ENCODE data around the gene PLPPR3.

DNA sequence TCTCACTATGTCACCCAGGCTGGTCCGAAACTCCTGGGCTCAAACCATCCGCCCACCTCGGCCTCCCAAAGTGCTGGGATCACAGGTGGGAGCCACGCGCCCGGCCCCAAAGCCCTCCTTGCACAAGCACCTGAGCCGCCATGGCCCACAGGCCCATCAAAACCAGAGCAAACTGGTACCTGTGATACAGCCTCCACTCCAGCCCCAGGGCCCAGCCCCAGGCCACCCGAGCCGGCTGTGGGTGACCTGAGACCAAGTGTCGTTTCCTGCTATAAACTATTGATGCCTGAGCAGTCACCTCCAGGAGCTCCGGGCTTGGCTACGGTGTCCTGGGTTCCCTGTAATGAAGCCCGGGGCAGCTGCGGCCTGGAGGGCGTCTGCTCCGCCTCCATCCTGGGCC is 34.2 kb downstream of the PLPPR3 start:
- no peak for TF ChIP-seq POLR2A (IDR thresholded peaks at IDR 0.05; ENCODE audit: low read length)
- no peak for TF ChIP-seq GATA1 (IDR thresholded peaks at IDR 0.05; ENCODE audit: low read depth, low read length)

Data from erythroblast (primary cell).